Measurements from ENCODE around the gene MRPS18B. TPM values are rescaled to one million over a fixed set of nuclear protein-coding genes. Genes with fewer than 3 reads are reported as not detected.
A peak's percentile ranks its signal among the peaks of the same experiment; 100 is the strongest.

Gene MRPS18B
- total and polyA plus RNA-seq, 2 of the 13 experiments (the other 11 are each of a cell fraction or from before 2014, with no cell fraction given), result 125 to 131 TPM

DNA sequence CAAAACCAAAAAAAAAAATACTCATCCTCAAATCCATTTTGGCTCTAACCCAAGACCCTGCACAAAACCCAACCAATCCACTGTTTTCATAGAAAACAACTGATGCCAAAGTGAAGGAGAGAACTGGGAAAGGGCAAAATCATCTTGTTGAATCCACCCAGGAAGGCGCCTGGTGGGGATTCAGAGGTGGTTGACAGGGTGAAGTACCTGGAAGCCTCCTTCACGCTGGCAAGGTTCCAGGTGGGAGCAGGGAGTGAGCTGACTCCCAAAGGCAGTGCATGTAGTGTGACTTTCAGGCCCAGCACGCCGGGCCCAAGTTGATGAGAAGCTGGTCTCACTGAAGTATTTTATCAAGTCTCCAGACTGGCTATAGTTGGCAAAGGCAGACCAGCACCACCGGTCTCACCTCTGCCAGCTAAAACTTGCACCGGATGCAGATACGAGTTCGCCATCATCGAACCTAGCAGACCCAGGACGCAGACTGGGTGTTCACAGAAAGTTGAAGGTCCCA, 17.1 kb upstream of the MRPS18B start:
- H3K9ac ChIP-seq (ENCODE audit: insufficient read depth, low read depth, low read length), result no peak overlapping the region
- BruUV-seq (replicated peaks), result no TSS peak
- no peak for ATAC-seq
- intact Hi-C loops (cut with micrococcal nuclease; ENCODE audit: unreplicated experiment) (no loop called here), in situ Hi-C loops (cut with HindIII; ENCODE audit: extremely low pct_ligation_motif_present, low pct_unique_long_range_greater_than_20kb) (loop anchor here (5.0 kb wide), 1 partner anchor 118 kb away; no protein-coding TSS in a partner anchor)
- ChIA-PET CTCF (ENCODE audit: low intra/inter-chr PET ratio, low total read pairs) (no interaction called here), POLR2A (interaction anchor here (0.8 to 10.8 kb wide), 10 partner anchors 8 to 130 kb away, joined by 3 to 172 read pairs (median 5); partner anchors contain the start of gene DHX16)
- no peak overlapping the region for H2AFZ ChIP-seq (ENCODE audit: low read length)
- no peak overlapping the region for H3K27ac ChIP-seq (ENCODE audit: extremely low read length, insufficient read depth, low read length)
- no peaks in the 10 kb centered on the region for H3K9me3 ChIP-seq (ENCODE audit: low read length)
- no peaks in the 10 kb centered on the region for H4K20me1 ChIP-seq (ENCODE audit: insufficient read depth, low read length)
- FAIRE-seq, result no peak
- TF ChIP-seq SSRP1 (CRISPR knock-in tag; IDR thresholded peaks at IDR 0.05) (0 out of 2 replicates have a peak, but pooled peaks have one; percentile 17), AGO2 (optimal IDR thresholded peaks at IDR 0.05; ENCODE audit: low read depth, low read length) (peak; percentile 50), GMEB2 (CRISPR knock-in tag; IDR thresholded peaks at IDR 0.05; ENCODE audit: low read depth) (no peak), POLR2AphosphoS5 (IDR thresholded peaks at IDR 0.05; ENCODE audit: low read depth, low read length) (peak; percentile 49; the same call in 1 of the 2 replicates)
- TF ChIP-seq, protein P1, sequence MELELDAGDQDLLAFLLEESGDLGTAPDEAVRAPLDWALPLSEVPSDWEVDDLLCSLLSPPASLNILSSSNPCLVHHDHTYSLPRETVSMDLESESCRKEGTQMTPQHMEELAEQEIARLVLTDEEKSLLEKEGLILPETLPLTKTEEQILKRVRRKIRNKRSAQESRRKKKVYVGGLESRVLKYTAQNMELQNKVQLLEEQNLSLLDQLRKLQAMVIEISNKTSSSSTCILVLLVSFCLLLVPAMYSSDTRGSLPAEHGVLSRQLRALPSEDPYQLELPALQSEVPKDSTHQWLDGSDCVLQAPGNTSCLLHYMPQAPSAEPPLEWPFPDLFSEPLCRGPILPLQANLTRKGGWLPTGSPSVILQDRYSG (CRISPR knock-in tag; IDR thresholded peaks at IDR 0.05), result no peak
- DNase-seq (ENCODE audit: low spot score), result no peak
- no peaks in the 10 kb centered on the region for H3K4me1 ChIP-seq (ENCODE audit: insufficient read depth, low read length)
- H3K27me3 ChIP-seq (ENCODE audit: control insufficient read depth in 1 of 2, insufficient read depth in 2 of 2, low read length in 2 of 2), result no peaks in the 10 kb centered on the region
- H3K4me2 ChIP-seq (ENCODE audit: low read depth, low read length), result no peak overlapping the region
- 94% methylated on average over 10 of the region's 10 CpGs for WGBS (ENCODE audit: low lambda C conversion rate)
- H3K36me3 ChIP-seq (replicated peaks in 1 of 2; ENCODE audit: control insufficient read depth in 1 of 2, insufficient read depth in 2 of 2, low read length in 2 of 2), result peaks cover 38 to 44% of the 10 kb centered on the region in 2 experiments
- H3K79me2 ChIP-seq (ENCODE audit: insufficient read depth, low read length), result no peaks in the 10 kb centered on the region
- H3K4me3 ChIP-seq (replicated peaks in 1 of 3; ENCODE audit: insufficient read depth in 1 of 3, low read depth in 2 of 3, low read length in 3 of 3), result no peak overlapping the region

- TF ChIP-seq POLR2A (IDR thresholded peaks at IDR 0.05; ENCODE audit: insufficient read depth in 1 of 2, low read depth in 2 of 2, low read length in 2 of 2) (peak in 1 of 2 experiments; percentile 55; a peak in 1 of 4 replicates), RBM22 (optimal IDR thresholded peaks at IDR 0.05; ENCODE audit: low read length) (peak; percentile 36), ZNF839 (CRISPR knock-in tag; IDR thresholded peaks at IDR 0.05; ENCODE audit: borderline replicate concordance) (no peak)
- ChIA-PET POLR2A (interaction anchor here (1.1 to 10.8 kb wide), 9 partner anchors 9 to 71 kb away, joined by 3 to 172 read pairs (median 5); partner anchors contain the start of genes ABCF1 and DHX16), CTCF (ENCODE audit: low intra/inter-chr PET ratio, low total read pairs) (no interaction called here)
- Histone ChIP-seq H2AFZ (ENCODE audit: low read length) (no peak overlapping the region), H3K79me2 (ENCODE audit: insufficient read depth, low read length) (no peaks in the 10 kb centered on the region), H3K27me3 (ENCODE audit: control insufficient read depth in 1 of 2, insufficient read depth in 2 of 2, low read length in 2 of 2) (no peaks in the 10 kb centered on the region), H4K20me1 (ENCODE audit: insufficient read depth, low read length) (no peaks in the 10 kb centered on the region), H3K4me2 (ENCODE audit: low read depth, low read length) (no peak overlapping the region), H3K36me3 (replicated peaks in 1 of 2; ENCODE audit: control insufficient read depth in 1 of 2, insufficient read depth in 2 of 2, low read length in 2 of 2) (peaks cover 45 to 52% of the 10 kb centered on the region in 2 experiments), H3K9ac (ENCODE audit: insufficient read depth, low read depth, low read length) (no peak overlapping the region), H3K27ac (ENCODE audit: extremely low read length, insufficient read depth, low read length) (no peak overlapping the region), H3K4me3 (replicated peaks in 1 of 3; ENCODE audit: insufficient read depth in 1 of 3, low read depth in 2 of 3, low read length in 3 of 3) (no peak overlapping the region), H3K9me3 (ENCODE audit: low read length) (no peaks in the 10 kb centered on the region), H3K4me1 (ENCODE audit: insufficient read depth, low read length) (no peaks in the 10 kb centered on the region)
- ATAC-seq (no peak), DNase-seq (ENCODE audit: low spot score) (no peak), FAIRE-seq (no peak)
- in situ Hi-C loops (cut with HindIII; ENCODE audit: extremely low pct_ligation_motif_present, low pct_unique_long_range_greater_than_20kb), result loop anchor here (5.0 kb wide), 1 partner anchor 119 kb away; no protein-coding TSS in a partner anchor
- BruUV-seq (replicated peaks), result no TSS peak
- WGBS (ENCODE audit: low lambda C conversion rate), result 91% methylated on average over 6 of the region's 6 CpGs
- intact Hi-C loops (cut with micrococcal nuclease; ENCODE audit: unreplicated experiment), result no loop called here
These were observed 16.2 kb upstream of the MRPS18B start for GRCh38 chr6:30601436-30601814.

Measured in HepG2 (cell line).